ENCODE data around the gene ZBTB42.
"Not testable (repeated sequence)": the region's sequence is repeated elsewhere in the genome, so short reads cannot be mapped to it uniquely, and the experiment has no call there.

Gene ZBTB42

GRCh38 chr14:104826189-104826860 lies 25.4 kb downstream of the ZBTB42 start:
- TF ChIP-seq CTCF (IDR thresholded peaks at IDR 0.05): peak; percentile 92
- DNase-seq (ENCODE audit: low spot score): peak; percentile 92
- H3K27ac ChIP-seq: peak overlapping the region; percentile 4 to 48
- H3K4me3 ChIP-seq: peak overlapping the region; percentile 78

- peak overlapping the region; percentile 78 for H3K4me3 ChIP-seq
- DNase-seq (ENCODE audit: low spot score): no peak
- H3K27ac ChIP-seq: no peak overlapping the region
- TF ChIP-seq CTCF (IDR thresholded peaks at IDR 0.05): no peak
These were observed 25.9 kb downstream of the ZBTB42 start for GRCh38 chr14:104826861-104827176.

GRCh38 chr14:104827177-104828055 lies 26.5 kb downstream of the ZBTB42 start:
- Histone ChIP-seq H3K27ac (no peak overlapping the region), H3K4me3 (peak overlapping the region; percentile 78)
- no peak for DNase-seq (ENCODE audit: low spot score)
- no peak for TF ChIP-seq CTCF (IDR thresholded peaks at IDR 0.05)

GRCh38 chr14:104830781-104831180 lies 29.9 kb downstream of the ZBTB42 start:
- DNase-seq (ENCODE audit: low spot score): no peak
- no peak overlapping the region for H3K4me3 ChIP-seq
- no peak for TF ChIP-seq CTCF (IDR thresholded peaks at IDR 0.05)
- H3K27ac ChIP-seq: no peak overlapping the region

- not testable (repeated sequence) for DNase-seq (ENCODE audit: low spot score); H3K4me3 ChIP-seq; H3K27ac ChIP-seq
These were observed 35.5 kb downstream of the ZBTB42 start for GRCh38 chr14:104836171-104836935.

- no peak overlapping the region for H3K4me3 ChIP-seq
- no peak for TF ChIP-seq CTCF (IDR thresholded peaks at IDR 0.05)
- no peak overlapping the region for H3K27ac ChIP-seq
- no peak for DNase-seq (ENCODE audit: low spot score)
These were observed 40.8 kb downstream of the ZBTB42 start for GRCh38 chr14:104841730-104842129.

GRCh38 chr14:104843006-104843405 lies 42.1 kb downstream of the ZBTB42 start:
- no peak overlapping the region for H3K27ac ChIP-seq
- no peak for TF ChIP-seq CTCF (IDR thresholded peaks at IDR 0.05)
- DNase-seq (ENCODE audit: low spot score): no peak
- H3K4me3 ChIP-seq: peak overlapping the region; percentile 63

Measured in coronary artery (tissue), 2 donors.